HUES48 (cell line): Measurements from ENCODE around the gene PET100.
A peak's percentile ranks its signal among the peaks of the same experiment; 100 is the strongest.

Source experiments
- H3K27ac ChIP-seq: one replicate; pipeline ENCODE4 v1.7.0; 2013; ENCODE audit warnings: low read depth, low read length, inconsistent platforms
- H3K27me3 ChIP-seq: 2 replicates; pipeline ENCODE4 v1.6.1; 2013; ENCODE audit warnings: mild to moderate bottlenecking, low read length; ENCODE audit not compliant: control insufficient read depth, insufficient read depth
- H3K36me3 ChIP-seq: 2 replicates; pipeline ENCODE4 v1.6.1; 2013; ENCODE audit warnings: low read length; ENCODE audit not compliant: control insufficient read depth, insufficient read depth
- H3K4me1 ChIP-seq: 2 replicates; pipeline ENCODE4 v1.6.1; 2013; ENCODE audit warnings: mild to moderate bottlenecking, low read length; ENCODE audit not compliant: control insufficient read depth, insufficient read depth
- H3K4me3 ChIP-seq: 2 replicates; pipeline ENCODE4 v1.5.1; 2013; ENCODE audit warnings: mild to moderate bottlenecking, low read depth, low read length
- H3K9ac ChIP-seq: 2 replicates; pipeline ENCODE4 v1.6.1; 2013; ENCODE audit warnings: mild to moderate bottlenecking, low read depth, low read length, moderate library complexity
- H3K9me3 ChIP-seq: 2 replicates; pipeline ENCODE4 v1.6.1; 2013; ENCODE audit warnings: low read length; ENCODE audit not compliant: control insufficient read depth, insufficient read depth

The PET100 gene

GRCh38 chr19:7629347-7630054 lies at the start of gene PET100, which contains the start of gene XAB2:
Gene PET100 (plus strand): TSS chr19:7629793. CDS start chr19:7629834, 41 bp downstream.
Gene XAB2 (minus strand): TSS chr19:7629545. CDS start chr19:7629527, 18 bp downstream.
- Histone ChIP-seq H3K9me3 (no peaks in the 10 kb centered on the region), H3K4me3 (peak within 1 kb of the TSS; percentile 92), H3K27ac (peak within 1 kb of the TSS; percentile 49), H3K27me3 (peaks cover 8% of the 10 kb centered on the region), H3K4me1 (0 out of 2 replicates have a peak, but pooled peaks cover 4% of the 10 kb centered on the region), H3K36me3 (peaks cover 24% of the 10 kb centered on the region), H3K9ac (peak within 1 kb of the TSS; percentile 74)

DNA sequence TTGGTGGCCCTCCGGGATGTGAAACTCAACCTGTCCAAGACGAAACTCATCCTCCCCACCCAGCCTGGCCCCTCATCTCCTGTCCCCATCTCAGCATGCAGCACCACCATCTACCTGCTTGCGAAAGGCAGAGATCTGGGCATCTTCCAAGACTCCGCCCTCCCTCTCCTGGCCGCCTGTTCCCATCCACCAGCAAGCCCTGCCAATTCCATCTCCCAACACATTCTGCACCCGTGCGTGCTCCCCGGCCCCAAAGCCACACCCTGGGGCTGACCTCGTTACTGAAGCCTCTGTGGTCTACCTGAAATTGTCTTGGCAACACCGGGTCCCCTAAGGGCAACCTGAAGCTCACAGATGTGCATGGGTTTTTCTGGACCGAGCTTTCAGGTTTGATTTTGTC lies 47.1 kb upstream of the PET100 start:
- Histone ChIP-seq H3K4me1 (no peaks in the 10 kb centered on the region), H3K9me3 (no peaks in the 10 kb centered on the region), H3K9ac (no peak overlapping the region), H3K27ac (no peak overlapping the region), H3K27me3 (no peaks in the 10 kb centered on the region; the same call in 1 of the 2 replicates), H3K4me3 (no peak overlapping the region), H3K36me3 (no peaks in the 10 kb centered on the region)

GRCh38 chr19:7589822-7590221 lies 39.8 kb upstream of the PET100 start:
- Histone ChIP-seq H3K4me1 (no peaks in the 10 kb centered on the region), H3K4me3 (no peak overlapping the region), H3K9me3 (no peaks in the 10 kb centered on the region), H3K27me3 (no peaks in the 10 kb centered on the region), H3K27ac (no peak overlapping the region), H3K36me3 (no peaks in the 10 kb centered on the region), H3K9ac (no peak overlapping the region)

- H3K36me3 ChIP-seq = no peaks in the 10 kb centered on the region
- no peak overlapping the region for H3K27ac ChIP-seq
- no peaks in the 10 kb centered on the region for H3K9me3 ChIP-seq
- H3K9ac ChIP-seq = no peak overlapping the region
- no peaks in the 10 kb centered on the region for H3K27me3 ChIP-seq
- H3K4me3 ChIP-seq = no peak overlapping the region
- no peaks in the 10 kb centered on the region for H3K4me1 ChIP-seq
These were observed 39.3 kb upstream of the PET100 start for GRCh38 chr19:7590256-7590655.

GRCh38 chr19:7595466-7596133 lies 34.0 kb upstream of the PET100 start, which contains the start of gene CAMSAP3:
Gene CAMSAP3 (plus strand): TSS chr19:7595863. CDS start chr19:7596003, 140 bp downstream.
- no peak within 1 kb of the TSS for H3K27ac ChIP-seq

DNA sequence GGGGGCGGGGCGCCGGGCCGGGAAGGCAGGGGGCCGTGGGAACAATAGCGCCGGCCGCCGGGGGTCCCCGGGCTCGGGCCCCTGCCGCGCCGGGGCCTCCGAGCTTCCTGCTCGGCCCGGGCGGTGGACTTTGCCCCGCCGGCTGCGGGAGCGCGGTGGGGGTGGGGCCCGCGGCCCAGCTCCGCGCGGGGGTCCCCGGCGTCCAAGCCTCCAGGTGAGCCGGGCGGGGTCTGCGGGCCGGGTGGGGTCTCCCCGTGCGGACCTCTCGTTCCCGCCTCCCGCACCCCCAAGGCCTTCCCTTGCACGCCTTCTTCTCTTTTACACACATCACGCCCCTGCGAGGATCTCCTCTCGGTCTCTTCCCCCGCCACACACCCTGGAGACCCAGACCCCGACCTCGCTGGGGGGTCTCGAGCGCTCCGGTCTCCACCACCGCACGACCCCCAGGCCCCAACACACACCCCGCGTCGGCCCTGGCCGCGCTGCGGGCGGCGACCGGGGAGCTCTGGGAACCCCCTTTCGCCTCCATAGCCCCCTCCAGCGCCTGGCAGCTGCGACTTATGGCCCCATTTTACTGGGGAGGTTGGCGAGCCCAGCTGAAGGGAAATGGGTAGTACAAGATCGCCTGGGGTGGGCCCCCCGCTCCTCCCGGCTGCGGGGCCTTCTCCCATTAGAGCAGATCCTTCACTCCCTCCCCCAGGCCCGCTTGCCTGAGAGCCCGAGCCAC lies 33.2 kb upstream of the PET100 start:
- Histone ChIP-seq H3K27ac (no peak overlapping the region), H3K9ac (no peak overlapping the region; the same call in 1 of the 2 replicates), H3K4me1 (peaks cover 9% of the 10 kb centered on the region), H3K27me3 (no peaks in the 10 kb centered on the region), H3K4me3 (peak overlapping the region; percentile 71), H3K36me3 (no peaks in the 10 kb centered on the region), H3K9me3 (no peaks in the 10 kb centered on the region)

More at GRCh38 chr19:7595466-7596133, 34.0 kb upstream of the PET100 start, which contains the start of gene CAMSAP3:
- no peaks in the 10 kb centered on the region for H3K9me3 ChIP-seq
- H3K9ac ChIP-seq = no peak within 1 kb of the TSS; the same call in 1 of the 2 replicates
- H3K27me3 ChIP-seq = no peaks in the 10 kb centered on the region
- peak within 1 kb of the TSS; percentile 71 for H3K4me3 ChIP-seq
- H3K36me3 ChIP-seq = no peaks in the 10 kb centered on the region
- H3K4me1 ChIP-seq = peaks cover 9% of the 10 kb centered on the region

DNA sequence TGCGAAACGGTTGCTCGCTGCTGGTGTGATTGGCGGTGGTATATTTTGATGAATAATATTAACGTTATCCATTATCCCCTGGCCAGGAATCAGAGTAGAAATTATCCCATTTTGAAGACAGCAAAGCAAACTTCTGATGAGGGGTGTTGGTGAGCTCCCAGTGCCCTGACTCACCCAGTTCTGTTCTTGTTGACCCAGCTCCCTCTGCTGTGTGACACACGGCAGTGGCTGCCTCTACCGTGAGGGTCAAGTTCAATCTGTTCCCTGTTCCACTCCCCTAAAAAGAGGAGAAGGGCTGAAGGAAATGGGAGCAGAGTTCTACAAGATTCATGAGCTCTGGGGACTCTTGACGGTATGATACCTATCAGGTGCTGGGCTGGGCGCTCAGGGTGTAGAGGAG lies 31.9 kb upstream of the PET100 start:
- H3K36me3 ChIP-seq = no peaks in the 10 kb centered on the region
- no peaks in the 10 kb centered on the region for H3K9me3 ChIP-seq

DNA sequence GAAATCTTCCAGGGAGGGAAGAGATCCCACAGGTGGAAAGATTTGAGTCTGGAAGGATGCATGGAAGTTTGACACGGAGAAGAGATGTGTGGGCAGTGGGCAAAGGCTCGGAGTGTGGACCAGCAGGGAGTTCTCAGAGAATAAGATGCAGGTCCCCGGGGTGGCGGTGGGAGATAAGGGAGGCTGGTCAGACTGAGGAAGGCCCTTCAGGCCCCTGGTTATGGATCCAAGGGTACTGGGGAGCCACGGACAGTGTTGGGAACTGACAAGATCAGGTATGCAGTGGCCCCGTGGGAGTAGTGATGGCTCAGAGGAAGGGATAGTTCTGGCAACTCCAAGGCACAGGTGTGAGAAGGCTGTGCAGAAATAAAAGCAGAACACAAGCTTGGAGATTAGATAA lies 31.4 kb upstream of the PET100 start:
- Histone ChIP-seq H3K27ac (no peak overlapping the region), H3K9ac (no peak overlapping the region), H3K9me3 (no peaks in the 10 kb centered on the region), H3K4me3 (no peak overlapping the region), H3K27me3 (no peaks in the 10 kb centered on the region), H3K36me3 (no peaks in the 10 kb centered on the region), H3K4me1 (peaks cover 9% of the 10 kb centered on the region)

More for the DNA sequence above, 31.9 kb upstream of the PET100 start:
- H3K4me1 ChIP-seq = peaks cover 9% of the 10 kb centered on the region
- H3K4me3 ChIP-seq = no peak overlapping the region
- H3K27me3 ChIP-seq = no peaks in the 10 kb centered on the region
- no peak overlapping the region for H3K27ac ChIP-seq
- no peak overlapping the region for H3K9ac ChIP-seq

GRCh38 chr19:7600721-7601120 lies 28.9 kb upstream of the PET100 start:
- Histone ChIP-seq H3K9ac (no peak overlapping the region), H3K27ac (no peak overlapping the region), H3K4me1 (peaks cover 9% of the 10 kb centered on the region), H3K36me3 (no peaks in the 10 kb centered on the region), H3K9me3 (no peaks in the 10 kb centered on the region), H3K4me3 (no peak overlapping the region), H3K27me3 (no peaks in the 10 kb centered on the region)

DNA sequence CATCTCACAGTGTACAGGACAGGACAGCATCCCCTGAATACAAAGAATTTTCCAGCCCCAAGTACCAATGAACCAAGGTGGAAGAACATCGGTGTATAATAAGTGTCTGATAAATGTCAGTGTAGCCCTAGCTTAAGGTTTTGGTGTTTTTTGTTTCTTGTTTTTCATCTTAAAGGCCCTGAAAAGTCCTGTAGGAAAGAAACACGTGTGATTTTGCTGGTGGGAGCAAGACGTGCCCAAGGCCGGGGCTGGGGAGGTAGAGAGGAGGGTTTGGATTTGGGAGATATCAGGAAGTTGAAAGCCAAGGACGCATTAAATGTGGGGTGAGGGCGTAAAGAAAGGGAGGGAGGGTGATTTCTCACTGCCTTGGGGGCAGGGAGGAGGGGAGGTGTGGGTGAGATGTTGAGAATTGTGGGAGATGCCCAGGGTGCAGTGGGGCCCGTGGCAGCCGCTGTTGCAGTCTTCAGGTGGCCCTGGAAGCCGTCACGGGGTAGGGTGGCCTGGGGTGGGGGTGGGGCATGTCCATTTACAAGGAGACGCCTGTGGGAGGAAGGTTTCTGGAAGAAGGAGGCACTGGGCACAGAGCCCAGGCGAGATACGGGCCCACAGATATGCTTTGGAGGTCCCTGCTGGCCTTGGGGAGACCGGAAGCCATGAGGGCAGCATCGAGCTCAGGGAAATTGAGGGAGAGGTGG lies 27.2 kb upstream of the PET100 start:
- Histone ChIP-seq H3K4me3 (no peak overlapping the region), H3K9ac (no peak overlapping the region), H3K27ac (no peak overlapping the region)

More for the DNA sequence above, 27.2 kb upstream of the PET100 start:
- peaks cover 3% of the 10 kb centered on the region; the same call in 1 of the 2 replicates for H3K4me1 ChIP-seq
- no peaks in the 10 kb centered on the region for H3K27me3 ChIP-seq
- no peaks in the 10 kb centered on the region for H3K36me3 ChIP-seq
- H3K9me3 ChIP-seq = no peaks in the 10 kb centered on the region
